Osteoblast (primary cell): ENCODE data around the gene ZNF775. TPM values are rescaled to one million over a fixed set of nuclear protein-coding genes. Genes with fewer than 3 reads are reported as not detected.
A peak's percentile ranks its signal among the peaks of the same experiment; 100 is the strongest.

Experiments used
- DNase-seq: peaks from one replicate; pipeline ENCODE4 v3.0.0; 2011; ENCODE audit warnings: low spot score, mixed read lengths; ENCODE audit not compliant: insufficient read length; ENCODE audit errors: missing footprints
- H2AFZ ChIP-seq: 2 replicates; pipeline ENCODE4 v1.6.0; 2011; ENCODE audit warnings: mild to moderate bottlenecking, low read length
- H3K27ac ChIP-seq: 2 replicates; pipeline ENCODE4 v1.5.1; 2011; ENCODE audit warnings: mild to moderate bottlenecking, low read depth, low read length, moderate library complexity
- H3K27me3 ChIP-seq: 2 replicates; pipeline ENCODE4 v1.6.0; 2012; ENCODE audit warnings: mild to moderate bottlenecking, control low read depth, inconsistent platforms, low read length, moderate library complexity; ENCODE audit not compliant: insufficient read depth
- H3K36me3 ChIP-seq: 2 replicates; pipeline ENCODE4 v1.5.1; 2011; ENCODE audit warnings: mild to moderate bottlenecking, low read length, control low read depth, moderate library complexity; ENCODE audit not compliant: insufficient read depth
- H3K4me1 ChIP-seq: 2 replicates; pipeline ENCODE4 v1.5.1; 2011; ENCODE audit warnings: mild to moderate bottlenecking, low read length, control low read depth, moderate library complexity; ENCODE audit not compliant: insufficient read depth
- H3K4me2 ChIP-seq: 2 replicates; pipeline ENCODE4 v1.6.0; 2011; ENCODE audit warnings: mild to moderate bottlenecking, low read length; ENCODE audit not compliant: insufficient read depth
- H3K4me3 ChIP-seq: fragments of 200-600 bp; sonication (generic); 3 replicates; pipeline ENCODE4 v1.5.1; 2012; ENCODE audit warnings: mild to moderate bottlenecking, low read length, inconsistent platforms; ENCODE audit not compliant: insufficient read depth
- H3K79me2 ChIP-seq: 2 replicates; pipeline ENCODE4 v1.6.0; 2012; ENCODE audit warnings: mild to moderate bottlenecking, low read length, control low read depth, inconsistent platforms; ENCODE audit not compliant: insufficient read depth
- H3K9me3 ChIP-seq: 2 replicates; pipeline ENCODE4 v1.5.1; 2011; ENCODE audit warnings: low read depth, low read length, control low read depth
- H4K20me1 ChIP-seq: 2 replicates; pipeline ENCODE4 v1.6.0; 2012; ENCODE audit warnings: mild to moderate bottlenecking, low read length, control low read depth; ENCODE audit not compliant: insufficient read depth
- total RNA-seq: library from RNA; depleted of rRNA; stranded (reverse); fragments of >200 nt; gene quantifications from 2 replicates; pipeline ENCODE4 v1.2.3, GENCODE V29; 2012
- TF ChIP-seq, protein P1 (sequence below): IDR thresholded peaks from 2 replicates; pipeline ENCODE4 v1.5.1; 2011; ENCODE audit warnings: mild to moderate bottlenecking, low read depth, low read length, moderate library complexity; ENCODE audit errors: extremely low read depth

Gene ZNF775
- total RNA-seq, 1 donor, result 6.2 TPM

DNA sequence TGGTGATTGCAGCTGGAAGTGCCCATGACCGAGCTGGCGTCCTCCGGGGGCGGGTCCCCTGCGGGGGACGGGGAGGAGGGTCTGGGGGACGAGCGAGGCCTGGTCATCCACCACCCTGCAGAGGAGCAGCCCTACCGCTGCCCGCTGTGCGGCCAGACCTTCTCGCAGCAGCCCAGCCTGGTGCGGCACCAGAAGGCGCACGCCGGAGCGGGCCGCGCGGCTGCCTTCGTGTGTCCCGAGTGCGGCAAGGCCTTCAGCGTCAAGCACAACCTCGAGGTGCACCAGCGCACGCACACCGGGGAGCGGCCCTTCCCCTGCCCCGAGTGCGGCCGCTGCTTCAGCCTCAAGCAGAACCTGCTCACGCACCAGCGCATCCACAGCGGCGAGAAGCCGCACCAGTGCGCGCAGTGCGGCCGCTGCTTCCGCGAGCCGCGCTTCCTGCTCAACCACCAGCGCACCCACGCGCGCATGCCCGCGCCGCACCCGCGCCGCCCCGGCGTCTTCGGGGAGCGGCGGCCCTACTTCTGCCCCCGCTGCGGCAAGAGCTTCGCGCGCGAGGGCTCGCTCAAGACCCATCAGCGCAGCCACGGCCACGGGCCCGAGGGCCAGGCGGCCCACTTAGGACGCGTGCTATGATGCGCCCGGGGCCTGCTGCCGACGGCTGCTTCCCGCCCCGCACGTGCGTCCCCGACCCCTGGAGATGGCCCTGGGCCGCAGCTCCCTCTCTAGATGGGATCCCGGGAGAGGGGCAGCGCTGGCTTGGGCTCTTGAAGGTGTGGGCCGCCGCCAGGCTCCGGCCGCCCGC, 28.7 kb downstream of the ZNF775 start:
- Histone ChIP-seq H3K27ac (no peak overlapping the region), H3K4me1 (peaks cover 17% of the 10 kb centered on the region), H3K4me2 (no peak overlapping the region), H2AFZ (no peak overlapping the region), H3K4me3 (no peak overlapping the region), H3K79me2 (no peaks in the 10 kb centered on the region), H3K9me3 (no peaks in the 10 kb centered on the region), H3K27me3 (no peaks in the 10 kb centered on the region), H3K36me3 (no peaks in the 10 kb centered on the region), H4K20me1 (no peaks in the 10 kb centered on the region)
- TF ChIP-seq, protein P1, sequence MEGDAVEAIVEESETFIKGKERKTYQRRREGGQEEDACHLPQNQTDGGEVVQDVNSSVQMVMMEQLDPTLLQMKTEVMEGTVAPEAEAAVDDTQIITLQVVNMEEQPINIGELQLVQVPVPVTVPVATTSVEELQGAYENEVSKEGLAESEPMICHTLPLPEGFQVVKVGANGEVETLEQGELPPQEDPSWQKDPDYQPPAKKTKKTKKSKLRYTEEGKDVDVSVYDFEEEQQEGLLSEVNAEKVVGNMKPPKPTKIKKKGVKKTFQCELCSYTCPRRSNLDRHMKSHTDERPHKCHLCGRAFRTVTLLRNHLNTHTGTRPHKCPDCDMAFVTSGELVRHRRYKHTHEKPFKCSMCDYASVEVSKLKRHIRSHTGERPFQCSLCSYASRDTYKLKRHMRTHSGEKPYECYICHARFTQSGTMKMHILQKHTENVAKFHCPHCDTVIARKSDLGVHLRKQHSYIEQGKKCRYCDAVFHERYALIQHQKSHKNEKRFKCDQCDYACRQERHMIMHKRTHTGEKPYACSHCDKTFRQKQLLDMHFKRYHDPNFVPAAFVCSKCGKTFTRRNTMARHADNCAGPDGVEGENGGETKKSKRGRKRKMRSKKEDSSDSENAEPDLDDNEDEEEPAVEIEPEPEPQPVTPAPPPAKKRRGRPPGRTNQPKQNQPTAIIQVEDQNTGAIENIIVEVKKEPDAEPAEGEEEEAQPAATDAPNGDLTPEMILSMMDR, result no peak
- peak; percentile 53 for DNase-seq

DNA sequence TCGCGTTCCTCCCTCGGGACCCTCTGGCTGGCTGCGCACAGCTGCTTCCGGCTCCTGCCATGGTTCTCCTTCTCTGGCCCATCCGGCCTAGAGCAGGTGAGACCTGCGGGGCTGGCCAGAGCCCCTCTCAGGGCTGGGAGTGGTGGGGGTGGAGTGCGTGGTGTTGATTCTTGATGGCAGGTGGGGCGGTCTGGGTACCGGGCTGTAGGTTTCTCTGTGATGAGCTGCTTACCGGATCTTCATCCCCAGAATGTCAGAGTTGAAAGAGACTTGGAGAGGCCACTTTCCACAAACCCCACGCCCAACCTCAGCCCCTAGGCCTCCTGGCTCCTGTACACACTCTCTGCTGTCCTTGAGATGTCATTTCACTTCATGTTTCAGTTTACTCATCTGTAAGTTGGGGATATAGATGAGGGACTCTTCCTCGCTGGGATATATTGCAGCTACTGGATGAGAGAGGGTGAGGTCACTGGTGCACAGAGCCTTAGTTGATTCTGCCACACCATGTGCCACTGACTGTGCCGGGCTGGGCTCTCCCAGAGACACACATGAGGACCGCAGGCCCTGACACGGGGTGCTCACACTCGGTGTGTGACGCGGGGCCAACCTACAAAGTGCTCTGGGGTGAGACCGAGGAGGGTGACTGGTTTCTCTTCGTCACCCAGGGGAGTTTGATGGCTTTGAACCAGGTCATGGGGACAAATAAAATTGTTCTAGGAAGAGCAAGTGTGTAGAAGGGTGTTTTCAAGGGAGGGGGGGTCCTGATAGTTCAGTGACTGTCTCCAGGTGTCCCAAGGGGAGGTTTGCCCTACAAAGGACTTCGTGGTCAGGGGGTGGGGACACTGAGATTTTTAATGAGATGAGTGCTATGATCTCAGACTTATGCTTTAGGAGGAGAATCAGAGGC, 29.5 kb downstream of the ZNF775 start:
- Histone ChIP-seq H3K4me1 (peaks cover 17% of the 10 kb centered on the region), H3K9me3 (no peaks in the 10 kb centered on the region), H3K27ac (no peak overlapping the region), H3K27me3 (no peaks in the 10 kb centered on the region), H3K79me2 (no peaks in the 10 kb centered on the region), H4K20me1 (no peaks in the 10 kb centered on the region), H3K36me3 (no peaks in the 10 kb centered on the region), H2AFZ (no peak overlapping the region), H3K4me3 (no peak overlapping the region), H3K4me2 (no peak overlapping the region)
- TF ChIP-seq, protein P1, result no peak
- peak; percentile 69 for DNase-seq

DNA sequence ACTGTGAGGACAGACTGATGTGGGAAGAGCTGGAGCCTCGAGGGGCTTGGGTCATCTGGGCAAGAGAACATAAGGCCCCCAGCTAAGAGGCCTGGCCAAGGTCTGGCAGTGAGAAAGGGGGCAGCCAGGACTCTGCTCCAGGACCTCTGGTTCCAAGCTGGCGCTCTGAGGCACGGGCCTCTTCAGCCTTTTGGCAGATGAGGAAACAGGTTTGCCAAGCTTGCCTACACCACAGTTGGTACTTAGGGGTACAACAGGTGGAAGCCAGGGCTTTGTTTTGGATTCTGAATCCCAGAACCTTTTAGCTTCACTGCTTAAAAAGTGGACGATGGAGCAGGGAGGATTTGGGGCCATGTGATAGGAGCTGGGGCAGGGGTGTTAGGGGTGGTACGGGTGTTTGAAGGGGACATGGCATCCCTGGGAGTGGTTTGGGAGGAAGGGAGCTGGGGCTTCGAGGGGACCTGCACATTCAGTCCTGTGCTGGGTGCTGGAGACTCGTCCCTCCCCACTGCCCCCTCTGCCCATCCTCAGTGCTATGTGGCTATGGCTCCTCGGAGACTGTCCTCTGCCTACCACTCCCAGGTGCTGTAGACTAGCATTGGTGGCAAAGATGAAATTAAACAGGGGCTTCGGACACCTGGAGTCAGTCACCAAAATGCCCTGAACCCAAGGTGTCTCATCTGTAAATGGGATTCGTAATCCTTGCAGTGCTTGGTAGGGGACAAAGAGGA, 30.3 kb downstream of the ZNF775 start:
- Histone ChIP-seq H3K79me2 (no peaks in the 10 kb centered on the region), H3K27me3 (no peaks in the 10 kb centered on the region), H3K9me3 (no peaks in the 10 kb centered on the region), H3K36me3 (no peaks in the 10 kb centered on the region), H3K4me1 (peaks cover 12% of the 10 kb centered on the region), H4K20me1 (no peaks in the 10 kb centered on the region), H3K27ac (no peak overlapping the region), H3K4me2 (no peak overlapping the region), H2AFZ (no peak overlapping the region), H3K4me3 (no peak overlapping the region)
- TF ChIP-seq, protein P1, result no peak
- peak; percentile 47 for DNase-seq
